NOMO-1 treated with DMSO at 0.1 percent for 48 hours (cell line): ENCODE measurements around the gene MYBPC2.

ENCODE experiments used
- DNase-seq: peaks from one replicate; lab custom pipeline; 2025; ENCODE audit not compliant: unreplicated experiment; lab: John Stamatoyannopoulos, UW

The MYBPC2 gene

GRCh38 chr19:50478901-50479715 is 46.4 kb downstream of the MYBPC2 start:
- peak; percentile 19 for DNase-seq

GRCh38 chr19:50479761-50480251 is 47.1 kb downstream of the MYBPC2 start:
- no peak for DNase-seq

GRCh38 chr19:50480281-50481111 is 47.8 kb downstream of the MYBPC2 start:
- no peak for DNase-seq

GRCh38 chr19:50481351-50482149 is 48.9 kb downstream of the MYBPC2 start:
- DNase-seq = no peak

- no peak for DNase-seq
These were observed 49.7 kb downstream of the MYBPC2 start for GRCh38 chr19:50482271-50482855.

- no peak for DNase-seq
These were observed 50.2 kb downstream of the MYBPC2 start for GRCh38 chr19:50482916-50483315.

GRCh38 chr19:50485284-50485955 is 52.7 kb downstream of the MYBPC2 start:
- DNase-seq = no peak

GRCh38 chr19:50486823-50487515 is 54.3 kb downstream of the MYBPC2 start:
- DNase-seq = peak; percentile 39

- DNase-seq = peak; percentile 39
These were observed 55.9 kb downstream of the MYBPC2 start for GRCh38 chr19:50488389-50489194.

- no peak for DNase-seq
These were observed 56.8 kb downstream of the MYBPC2 start for GRCh38 chr19:50489461-50490011.

- DNase-seq = no peak
These were observed 57.7 kb downstream of the MYBPC2 start for GRCh38 chr19:50490411-50490811.

- DNase-seq = no peak
These were observed 58.3 kb downstream of the MYBPC2 start for GRCh38 chr19:50490991-50491472.

- DNase-seq = peak; percentile 76
These were observed 59.8 kb downstream of the MYBPC2 start for GRCh38 chr19:50492303-50493052.

GRCh38 chr19:50493171-50493570 is 60.5 kb downstream of the MYBPC2 start:
- DNase-seq = no peak

- no peak for DNase-seq
These were observed 61.7 kb downstream of the MYBPC2 start for GRCh38 chr19:50494186-50495019.

GRCh38 chr19:50495020-50495531 is 62.4 kb downstream of the MYBPC2 start:
- no peak for DNase-seq
